AG09309 (cell line): Measurements from ENCODE around the gene ODC1.

Experiments
- DNase-seq: peaks from one replicate; pipeline ENCODE4 v3.0.0-alpha.2; 2010; ENCODE audit warnings: low read depth
- H3K4me3 ChIP-seq: 2 replicates; pipeline ENCODE4 v1.5.1; 2011; ENCODE audit warnings: mild to moderate bottlenecking, low read depth, low read length, moderate library complexity; ENCODE audit not compliant: control insufficient read depth
- TF ChIP-seq, protein P1 (sequence below): IDR thresholded peaks from 2 replicates; pipeline ENCODE4 v1.5.1; 2011; ENCODE audit warnings: mild to moderate bottlenecking, low read depth, low read length, inconsistent platforms; ENCODE audit not compliant: insufficient read depth, control insufficient read depth; ENCODE audit errors: missing control alignments

Gene ODC1

DNA sequence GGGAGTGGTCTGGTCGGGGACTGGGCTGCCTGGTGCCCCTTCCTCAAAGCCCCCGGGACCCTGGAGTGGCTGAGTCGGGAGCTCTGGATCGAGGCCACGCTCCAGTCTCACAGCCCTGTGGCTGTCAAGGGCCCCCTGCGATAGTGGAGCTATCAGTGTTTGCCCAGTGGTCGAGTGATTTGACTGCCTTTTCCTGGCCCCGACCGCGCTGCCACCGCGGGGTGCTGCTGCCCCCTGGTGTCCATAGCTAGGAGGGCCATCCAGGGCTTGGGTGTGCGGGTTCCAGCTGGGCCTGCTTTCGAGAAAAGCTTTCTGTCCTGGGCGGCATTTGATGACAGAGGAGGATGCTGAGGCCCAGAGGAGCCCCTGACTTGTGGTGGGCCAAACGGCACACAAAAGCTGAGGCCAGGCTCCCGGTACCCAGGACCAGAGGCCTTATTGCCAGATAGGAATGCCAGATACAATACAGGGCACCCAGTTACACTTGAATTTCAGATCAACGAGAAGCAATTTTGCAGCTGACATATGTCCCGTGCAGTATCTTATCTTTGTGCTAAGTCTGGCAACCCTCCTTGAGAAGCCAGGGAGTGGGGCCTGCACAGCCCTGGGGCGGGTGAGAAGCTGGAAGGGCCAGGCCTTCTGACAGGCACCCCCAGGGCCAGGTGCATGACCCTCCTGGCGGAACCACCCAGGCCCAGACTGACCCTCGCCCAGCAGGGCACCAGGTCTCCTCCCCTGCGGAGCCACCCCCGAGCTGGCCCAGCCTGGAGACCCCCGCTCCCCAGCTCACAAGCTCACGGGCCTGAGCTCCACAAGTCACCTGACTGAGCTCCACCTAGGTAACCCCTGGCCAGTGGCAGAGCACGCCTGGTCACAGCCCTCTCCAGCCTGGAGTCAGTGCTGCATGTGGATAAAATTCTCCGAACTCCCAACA is 13.0 kb downstream of the ODC1 start:
- TF ChIP-seq, protein P1, sequence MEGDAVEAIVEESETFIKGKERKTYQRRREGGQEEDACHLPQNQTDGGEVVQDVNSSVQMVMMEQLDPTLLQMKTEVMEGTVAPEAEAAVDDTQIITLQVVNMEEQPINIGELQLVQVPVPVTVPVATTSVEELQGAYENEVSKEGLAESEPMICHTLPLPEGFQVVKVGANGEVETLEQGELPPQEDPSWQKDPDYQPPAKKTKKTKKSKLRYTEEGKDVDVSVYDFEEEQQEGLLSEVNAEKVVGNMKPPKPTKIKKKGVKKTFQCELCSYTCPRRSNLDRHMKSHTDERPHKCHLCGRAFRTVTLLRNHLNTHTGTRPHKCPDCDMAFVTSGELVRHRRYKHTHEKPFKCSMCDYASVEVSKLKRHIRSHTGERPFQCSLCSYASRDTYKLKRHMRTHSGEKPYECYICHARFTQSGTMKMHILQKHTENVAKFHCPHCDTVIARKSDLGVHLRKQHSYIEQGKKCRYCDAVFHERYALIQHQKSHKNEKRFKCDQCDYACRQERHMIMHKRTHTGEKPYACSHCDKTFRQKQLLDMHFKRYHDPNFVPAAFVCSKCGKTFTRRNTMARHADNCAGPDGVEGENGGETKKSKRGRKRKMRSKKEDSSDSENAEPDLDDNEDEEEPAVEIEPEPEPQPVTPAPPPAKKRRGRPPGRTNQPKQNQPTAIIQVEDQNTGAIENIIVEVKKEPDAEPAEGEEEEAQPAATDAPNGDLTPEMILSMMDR = peak; percentile 99
- no peak overlapping the region for H3K4me3 ChIP-seq
- no peak for DNase-seq

DNA sequence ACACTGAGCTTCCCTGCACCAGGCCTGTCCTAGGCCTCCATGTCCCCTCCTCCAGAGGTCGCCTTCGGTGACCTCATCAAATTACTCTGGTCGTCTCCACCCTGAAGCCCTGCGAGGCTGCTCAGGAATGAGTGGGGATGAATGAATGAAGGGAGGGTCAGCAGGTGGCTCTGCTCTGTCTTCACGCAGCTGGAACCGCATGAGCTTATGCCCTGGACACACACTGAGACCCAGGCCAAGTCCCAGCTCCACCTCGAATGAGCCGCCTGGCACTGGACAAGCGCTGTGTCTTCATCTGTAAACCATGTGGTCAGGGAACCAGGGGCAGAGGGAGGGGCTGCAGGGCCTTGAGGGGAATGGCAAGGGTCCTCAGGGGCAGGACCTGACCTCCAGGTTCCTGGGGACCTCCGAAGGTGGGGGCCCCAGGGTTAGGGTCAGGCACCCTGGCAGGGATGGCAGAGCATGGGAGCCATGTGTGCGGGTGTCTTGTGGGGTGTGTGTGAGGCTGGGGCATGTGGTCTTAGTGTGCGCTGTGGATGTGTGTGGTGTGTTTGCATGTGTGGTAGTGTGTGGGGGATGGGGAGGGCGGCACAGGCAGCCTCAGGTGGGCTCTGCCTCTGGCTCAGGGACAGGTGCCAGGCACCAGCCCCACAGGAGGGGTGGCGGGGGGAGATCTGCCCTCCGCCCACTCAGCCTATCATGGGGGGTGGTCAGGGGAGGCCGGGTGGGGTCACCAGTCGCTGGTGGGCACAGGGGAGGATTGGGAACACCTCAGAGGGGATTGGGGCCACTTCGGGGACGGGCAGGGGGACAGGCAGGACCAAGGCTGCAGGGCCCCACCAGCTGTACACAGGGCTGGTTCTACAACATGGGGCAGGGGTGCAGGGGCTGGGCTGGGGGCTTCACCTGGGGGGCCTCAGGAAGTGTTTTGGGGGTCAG is 13.9 kb downstream of the ODC1 start:
- TF ChIP-seq, protein P1 = no peak
- DNase-seq = no peak
- no peak overlapping the region for H3K4me3 ChIP-seq

DNA sequence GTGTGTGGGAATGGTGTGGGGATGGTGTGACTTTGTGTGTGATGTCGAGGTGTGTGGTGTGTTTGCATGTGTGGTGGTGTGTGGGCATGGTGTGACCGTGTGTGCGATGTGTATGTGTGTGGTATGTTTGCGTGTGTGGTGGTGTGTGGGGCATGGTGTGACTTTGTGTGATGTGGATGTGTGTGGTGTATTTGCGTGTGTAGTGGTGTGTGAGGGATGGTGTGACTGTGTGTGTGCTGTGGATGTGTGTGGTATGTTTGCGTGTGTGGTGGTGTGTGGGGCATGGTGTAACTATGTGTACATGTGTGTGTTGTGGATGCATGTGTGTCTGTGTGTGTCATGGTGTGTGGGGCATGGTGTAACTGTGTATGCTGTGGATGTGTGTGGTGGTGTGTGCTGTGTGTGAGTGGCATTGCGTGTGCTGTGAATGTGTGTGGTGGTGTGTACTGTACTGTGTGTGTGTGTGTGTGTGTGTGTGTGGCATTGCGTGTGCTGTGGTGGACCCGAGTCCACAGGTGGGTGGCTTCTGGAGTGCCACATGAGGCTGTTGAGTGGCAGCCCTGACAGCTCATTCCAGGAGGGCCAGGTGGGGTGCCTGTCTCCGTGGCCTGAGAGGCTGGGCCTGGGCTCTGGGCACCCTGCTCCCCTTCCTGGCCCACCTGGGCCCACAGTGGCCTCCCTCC is 14.7 kb downstream of the ODC1 start:
- DNase-seq = no peak
- H3K4me3 ChIP-seq = no peak overlapping the region
- TF ChIP-seq, protein P1 = no peak

DNA sequence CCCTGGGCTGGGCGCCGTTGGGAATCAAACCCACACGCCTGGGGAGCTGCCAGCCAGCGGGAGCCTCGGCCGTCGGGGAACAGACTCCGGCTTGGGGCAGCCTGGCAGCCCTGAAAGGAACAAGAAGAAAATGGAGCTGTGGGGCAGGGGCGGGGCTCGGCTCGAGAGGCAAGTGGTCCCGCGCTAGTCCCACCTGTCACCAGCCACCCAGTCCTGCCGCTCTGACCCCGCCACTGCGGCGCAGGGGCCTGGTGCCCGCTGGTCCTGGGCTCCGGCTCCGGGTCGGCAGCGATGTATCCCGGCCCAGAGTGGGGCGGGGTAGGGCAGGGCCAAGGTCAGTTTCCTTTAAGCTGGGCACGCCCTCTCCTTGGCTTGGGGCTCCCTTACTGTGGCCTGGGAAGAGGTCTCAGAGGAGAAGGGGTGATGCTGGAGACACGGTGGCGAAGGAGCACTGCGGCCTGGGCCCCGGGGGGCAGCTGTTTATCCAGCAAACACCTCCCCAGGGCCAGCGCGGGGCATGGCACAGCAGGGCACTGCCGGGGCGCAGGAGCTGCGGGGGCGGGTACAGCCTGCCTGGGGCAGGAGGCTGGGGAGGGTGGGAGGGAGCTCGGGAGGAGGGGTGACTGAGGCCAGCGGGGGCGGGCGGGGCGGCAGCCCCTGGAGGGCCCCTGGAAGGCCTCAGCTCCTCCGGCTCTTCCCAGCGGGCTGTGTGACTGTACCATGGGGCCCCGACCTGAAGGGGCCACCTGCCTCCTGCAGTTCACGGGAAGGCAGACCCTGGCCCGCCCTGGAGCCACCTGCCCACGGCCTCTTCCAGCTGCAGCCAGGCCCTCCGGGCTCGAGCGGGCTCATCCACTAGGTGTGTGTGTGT is 15.6 kb downstream of the ODC1 start:
- TF ChIP-seq, protein P1 = no peak
- no peak for DNase-seq
- H3K4me3 ChIP-seq = peak overlapping the region; percentile 15; the same call in 1 of the 2 replicates

GRCh38 chr2:10431797-10432196 is 16.3 kb downstream of the ODC1 start:
- TF ChIP-seq, protein P1 = no peak
- no peak overlapping the region for H3K4me3 ChIP-seq
- no peak for DNase-seq
